Transverse colon (tissue), 4 donors: ENCODE data around the gene VAV2. TPM values are rescaled to one million over a fixed set of nuclear protein-coding genes. Genes with fewer than 3 reads are reported as not detected.
A peak's percentile ranks its signal among the peaks of the same experiment; 100 is the strongest.

Experiments used
- DNase-seq: peaks from one replicate; pipeline ENCODE4 v3.0.0-alpha.2; 2019
- H3K27ac ChIP-seq, 4 donors: fragments of 200-600 bp; sonication (generic); 2 replicates each; pipeline ENCODE4 v1.5.1; 2016 to 2018; ENCODE audit warnings: inconsistent platforms in 4 of 4
- H3K27me3 ChIP-seq: fragments of 200-600 bp; sonication (generic); 2 replicates; pipeline ENCODE4 v1.5.1; 2017; ENCODE audit warnings: inconsistent platforms
- H3K36me3 ChIP-seq, 4 donors: fragments of 200-600 bp; sonication (generic); 2 replicates each; pipeline ENCODE4 v1.5.1; 2017 to 2019; ENCODE audit warnings: inconsistent platforms in 4 of 4
- H3K4me1 ChIP-seq, 4 donors: fragments of 200-600 bp; sonication (generic); 2 replicates each; pipeline ENCODE4 v1.5.1; 2017 to 2020; ENCODE audit warnings: inconsistent platforms in 4 of 4
- H3K4me3 ChIP-seq, 4 donors: fragments of 200-600 bp; sonication (generic); 1 replicate in 1 of 4; 2 replicates in 3 of 4; pipeline versions ENCODE4 v1.5.1 to v1.6.1; 2017 to 2019; ENCODE audit warnings: inconsistent platforms in 4 of 4
- H3K9me3 ChIP-seq, 2 donors: fragments of 200-600 bp; sonication (generic); 2 replicates each; pipeline ENCODE4 v1.5.1; 2017 to 2019; ENCODE audit warnings: inconsistent platforms in 2 of 2
- CTCF ChIP-seq, 5 experiments: fragments of 200-600 bp in 3 of 5; fragments of 450-650 bp in 2 of 5; sonication (generic) in 3 of 5; IDR thresholded peaks; 1 replicate in 2 of 5; 2 replicates in 3 of 5; pipeline ENCODE4 v1.5.1; 2016 to 2017; ENCODE audit warnings: antibody characterized with exemption in 5 of 5, inconsistent platforms in 3 of 5, mild to moderate bottlenecking in 2 of 5, moderate library complexity in 1 of 5
- EP300 ChIP-seq: sonication (generic); formaldehyde crosslinking; IDR thresholded peaks from one replicate; pipeline ENCODE4 v1.6.1; 2017; ENCODE audit warnings: antibody characterized with exemption, low read depth
- POLR2A ChIP-seq: fragments of 450-650 bp; IDR thresholded peaks from one replicate; pipeline ENCODE4 v1.6.1; 2016; ENCODE audit warnings: antibody characterized with exemption, mild to moderate bottlenecking, moderate library complexity
- POLR2AphosphoS5 ChIP-seq, 3 donors: sonication (generic); formaldehyde crosslinking; IDR thresholded peaks; one replicate each; pipeline ENCODE4 v1.6.1; 2016; ENCODE audit warnings: antibody characterized with exemption in 3 of 3
- WGBS, 2 donors: methylation state at CpG; one replicate each; pipeline ENCODE4 v1.1.5; 2018; ENCODE audit warnings: low coverage in 1 of 2; 5-methylcytosine and 5-hydroxymethylcytosine counted together
- in situ Hi-C, 4 donors: fragments of 200-750 bp; cut with MboI; loops; one replicate each; pipeline versions ENCODE4 v1.15.0 to v1.15.1; 2017; ENCODE audit warnings: low sequenced_read_pairs in 3 of 4, low pct_ligation_motif_present in 1 of 4, low pct_unique_long_range_greater_than_20kb in 1 of 4
- intact Hi-C: fragments of 100-400 bp; cut with DNase I; formaldehyde crosslinking; loops from one replicate; pipeline ENCODE4 v1.15.1; 2023; ENCODE audit warnings: low total_unique reads
- total RNA-seq, 4 donors: library from RNA; depleted of rRNA; stranded (reverse); fragments of >200 nt; gene quantifications; one replicate each; pipeline ENCODE4 v1.1.0, GENCODE V29; 2016

VAV2 gene
- total RNA-seq, 4 donors from 2014 or later, result 8.2 to 52.4 (median 24.5) TPM

- no peaks in the 10 kb centered on the region for H3K27me3 ChIP-seq
- peaks cover 8 to 34% (median 27%) of the 10 kb centered on the region in 4 donors for H3K4me1 ChIP-seq
Measured at GRCh38 chr9:133992780-133993634, 883 bp upstream of the VAV2 start.

DNA sequence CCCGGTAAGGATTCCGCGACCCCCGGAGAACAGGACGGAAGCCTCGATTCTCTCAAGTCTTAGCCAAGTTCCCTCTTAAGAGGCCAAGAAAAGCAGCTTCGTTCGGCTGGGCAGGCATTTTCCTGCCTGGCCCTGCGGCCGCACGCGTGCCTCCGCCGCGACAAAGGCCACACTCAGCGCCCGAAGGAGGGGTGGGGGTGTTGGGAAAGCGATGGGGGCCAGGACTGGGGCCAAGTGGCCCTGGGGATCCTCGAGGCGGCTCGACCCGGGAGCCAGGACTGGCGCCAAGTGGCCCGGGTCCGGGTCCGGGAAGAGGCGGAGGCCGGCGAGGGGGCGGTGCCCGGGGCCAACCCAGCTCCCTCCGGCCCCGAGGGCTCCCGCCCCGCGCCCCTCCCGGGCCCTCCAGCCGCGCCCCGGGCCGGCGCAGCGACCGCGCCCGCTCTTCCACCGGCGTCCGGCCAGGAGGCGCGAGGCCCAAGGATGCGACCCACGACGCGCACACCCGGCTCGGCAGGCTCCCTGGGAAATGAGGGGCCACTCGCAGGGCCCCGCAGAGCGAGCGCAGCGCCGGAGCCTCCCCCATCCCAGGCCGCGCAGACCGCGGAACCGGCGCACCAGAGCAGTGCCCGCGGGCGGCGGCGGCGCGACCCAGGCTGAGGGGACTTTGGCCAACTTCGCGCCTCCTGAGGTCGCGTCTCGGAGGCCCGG is 756 bp downstream of the VAV2 start:
- no peak for TF ChIP-seq POLR2AphosphoS5 (IDR thresholded peaks at IDR 0.05)
- TF ChIP-seq POLR2A, result peak; percentile 1
- no peak for TF ChIP-seq EP300
- TF ChIP-seq CTCF (IDR thresholded peaks at IDR 0.05), result no peak
- H3K9me3 ChIP-seq, result no peaks in the 10 kb centered on the region
- H3K27me3 ChIP-seq, result no peaks in the 10 kb centered on the region
- H3K27ac ChIP-seq, result peak overlapping the region; percentile 88 to 94 (median 90)
- H3K36me3 ChIP-seq, result no peaks in the 10 kb centered on the region
- DNase-seq, result peak; percentile 29
- intact Hi-C loops (no loop called here), in situ Hi-C loops (no loop called here)
- peak overlapping the region; percentile 61 to 87 (median 72) for H3K4me3 ChIP-seq
- 6% methylated on average over 26 of the region's 82 CpGs; no CpG with 5 or more reads in 1 of the 2 donors for WGBS, 2 donors
- peaks cover 8 to 34% (median 27%) of the 10 kb centered on the region in 4 donors for H3K4me1 ChIP-seq

More at GRCh38 chr9:133992780-133993634, 883 bp upstream of the VAV2 start:
- TF ChIP-seq POLR2AphosphoS5 (IDR thresholded peaks at IDR 0.05), result peak; percentile 60 to 84 (median 78)
- TF ChIP-seq EP300, result no peak
- peak; percentile 73 for TF ChIP-seq POLR2A
- peak; percentile 16 to 51 (median 35) for TF ChIP-seq CTCF (IDR thresholded peaks at IDR 0.05)
- intact Hi-C loops (loop anchor here (2.0 kb wide), 1 partner anchor 198 kb away; no protein-coding TSS in a partner anchor), in situ Hi-C loops (no loop called here)
- peak; percentile 92 for DNase-seq
- H3K36me3 ChIP-seq, result no peaks in the 10 kb centered on the region
- no peaks in the 10 kb centered on the region for H3K9me3 ChIP-seq
- peak overlapping the region; percentile 88 to 94 (median 90) for H3K27ac ChIP-seq
- peak overlapping the region; percentile 58 to 73 (median 66) for H3K4me3 ChIP-seq
- 0% methylated on average over 42 of the region's 74 CpGs; no CpG with 5 or more reads in 1 of the 2 donors for WGBS, 2 donors

- Histone ChIP-seq H3K4me3 (peak overlapping the region; percentile 61 to 87 (median 72)), H3K27me3 (no peaks in the 10 kb centered on the region), H3K9me3 (no peaks in the 10 kb centered on the region), H3K36me3 (no peaks in the 10 kb centered on the region), H3K27ac (peak overlapping the region; percentile 88 to 94 (median 90)), H3K4me1 (peaks cover 8 to 34% (median 27%) of the 10 kb centered on the region in 4 donors)
- TF ChIP-seq POLR2AphosphoS5 (IDR thresholded peaks at IDR 0.05) (peak in 1 of 3 donors; percentile 55), POLR2A (peak; percentile 14), CTCF (IDR thresholded peaks at IDR 0.05) (no peak), EP300 (no peak)
- DNase-seq, result peak; percentile 65
- 38% methylated on average over 31 of the region's 31 CpGs; no CpG with 5 or more reads in 1 of the 2 donors for WGBS, 2 donors
- in situ Hi-C loops, result no loop called here
- intact Hi-C loops, result no loop called here
Measured at GRCh38 chr9:133990366-133991213, 1.5 kb downstream of the VAV2 start.
